ENCODE data around the gene NCAPH2. TPM values are rescaled to one million over a fixed set of nuclear protein-coding genes. Genes with fewer than 3 reads are reported as not detected.
A peak's percentile ranks its signal among the peaks of the same experiment; 100 is the strongest.

Gene NCAPH2
- polyA plus RNA-seq, 1 donor, result 44.1 TPM

GRCh38 chr22:50489363-50490243 is 18.4 kb upstream of the NCAPH2 start:
- no peak for DNase-seq

- no peak for DNase-seq
These were observed 17.3 kb upstream of the NCAPH2 start for GRCh38 chr22:50490531-50491308.

GRCh38 chr22:50497093-50497492 is 10.9 kb upstream of the NCAPH2 start:
- no peak for DNase-seq

- DNase-seq, result peak; percentile 74
These were observed 9.6 kb upstream of the NCAPH2 start for GRCh38 chr22:50498322-50498890.

GRCh38 chr22:50500452-50500851 is 7.6 kb upstream of the NCAPH2 start:
- no peak for DNase-seq

- no peak for DNase-seq
These were observed 5.9 kb upstream of the NCAPH2 start for GRCh38 chr22:50502096-50502495.

GRCh38 chr22:50502628-50503474 is 5.2 kb upstream of the NCAPH2 start:
- DNase-seq, result no peak

GRCh38 chr22:50503475-50504145 is 4.4 kb upstream of the NCAPH2 start:
- DNase-seq, result no peak

- DNase-seq, result no peak
These were observed 3.4 kb upstream of the NCAPH2 start for GRCh38 chr22:50504369-50505211.

- DNase-seq, result no peak
These were observed 2.7 kb upstream of the NCAPH2 start for GRCh38 chr22:50505276-50505775.

GRCh38 chr22:50505776-50506610 is 2.0 kb upstream of the NCAPH2 start:
- no peak for DNase-seq

GRCh38 chr22:50506611-50507420 is 1.2 kb upstream of the NCAPH2 start:
- DNase-seq, result no peak

GRCh38 chr22:50507421-50507990 is 518 bp upstream of the NCAPH2 start, which contains the start of gene LMF2:
Gene LMF2 (minus strand): TSS chr22:50507702. CDS start chr22:50507675, 27 bp downstream.
- no peak for DNase-seq

GRCh38 chr22:50508897-50509296 is 873 bp downstream of the NCAPH2 start:
- DNase-seq, result no peak

- DNase-seq, result no peak
These were observed 5.2 kb downstream of the NCAPH2 start for GRCh38 chr22:50513175-50513574.

- no peak for DNase-seq
These were observed 8.0 kb downstream of the NCAPH2 start for GRCh38 chr22:50516068-50516467.

- no peak for DNase-seq
These were observed 8.9 kb downstream of the NCAPH2 start for GRCh38 chr22:50516891-50517290.

All from left kidney (tissue), 2 donors.